MM.1S (cell line): ENCODE results near the gene ROR2.

Experiments
- CTCF ChIP-seq: fragments of 300-600 bp; sonication (generic); IDR thresholded peaks from 2 replicates; pipeline ENCODE4 v1.5.1; 2016; ENCODE audit warnings: antibody characterized with exemption, low read length, mixed read lengths
- EZH2 ChIP-seq: fragments of 300-600 bp; sonication (generic); optimal IDR thresholded peaks from 2 replicates; pipeline ENCODE3; 2017; ENCODE audit warnings: low read depth, mild to moderate bottlenecking, antibody characterized with exemption, low read length, mixed read lengths

DNA sequence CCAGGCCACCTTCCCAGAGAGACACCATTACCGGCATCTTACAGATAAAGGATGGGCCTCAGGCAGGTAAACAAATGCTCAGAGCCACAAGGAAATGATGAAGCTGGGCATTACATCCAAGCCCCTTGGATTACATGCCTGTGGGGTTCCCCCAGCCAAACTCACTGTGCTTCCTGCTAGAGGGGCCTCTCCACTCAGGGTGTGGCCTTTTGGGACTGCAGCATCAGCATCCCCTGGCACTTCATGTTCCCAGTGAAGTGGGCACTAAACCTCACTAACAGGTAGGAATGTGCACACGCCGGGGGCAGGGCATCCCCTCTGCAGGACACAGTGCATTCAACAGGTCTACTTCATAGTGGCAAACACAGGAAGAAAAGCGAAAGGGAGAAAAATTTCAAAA, 125.9 kb downstream of the ROR2 start:
- no peak for TF ChIP-seq EZH2
- no peak for TF ChIP-seq CTCF
